Femur (tissue), 1 donor: ENCODE results near the gene CPXM1.
"Not testable (repeated sequence)": the region's sequence is repeated elsewhere in the genome, so short reads cannot be mapped to it uniquely, and the experiment has no call there.

ENCODE experiments used
- DNase-seq: peaks from one replicate; pipeline ENCODE4 v3.0.0-alpha.2; 2017

The CPXM1 gene

GRCh38 chr20:2799688-2800520, 523 bp downstream of the CPXM1 start:
- peak; percentile 58 for DNase-seq

- no peak for DNase-seq
Measured at GRCh38 chr20:2799271-2799670, 1.2 kb downstream of the CPXM1 start.

- peak; percentile 24 for DNase-seq
Measured at GRCh38 chr20:2798814-2799213, 1.6 kb downstream of the CPXM1 start.

- no peak for DNase-seq
Measured at GRCh38 chr20:2798095-2798805, 2.2 kb downstream of the CPXM1 start.

GRCh38 chr20:2797136-2797983, 3.1 kb downstream of the CPXM1 start:
- DNase-seq = no peak

GRCh38 chr20:2796011-2796660, 4.3 kb downstream of the CPXM1 start:
- DNase-seq = no peak

- DNase-seq = no peak
Measured at GRCh38 chr20:2795451-2795850, 5.0 kb downstream of the CPXM1 start.

GRCh38 chr20:2794866-2795447, 5.5 kb downstream of the CPXM1 start:
- no peak for DNase-seq

GRCh38 chr20:2794202-2794748, 6.2 kb downstream of the CPXM1 start:
- DNase-seq = no peak

GRCh38 chr20:2793471-2793870, 7.0 kb downstream of the CPXM1 start:
- no peak for DNase-seq

- no peak for DNase-seq
Measured at GRCh38 chr20:2783908-2784566, 16.4 kb downstream of the CPXM1 start.

GRCh38 chr20:2780948-2781347, 19.5 kb downstream of the CPXM1 start:
- no peak for DNase-seq

GRCh38 chr20:2778602-2779321, 21.7 kb downstream of the CPXM1 start:
- no peak for DNase-seq

- DNase-seq = no peak
Measured at GRCh38 chr20:2775139-2775538, 25.3 kb downstream of the CPXM1 start.

- DNase-seq = no peak
Measured at GRCh38 chr20:2773812-2774211, 26.6 kb downstream of the CPXM1 start.

- no peak for DNase-seq
Measured at GRCh38 chr20:2771631-2772080, 28.8 kb downstream of the CPXM1 start.

GRCh38 chr20:2770091-2770490, 30.3 kb downstream of the CPXM1 start:
- DNase-seq = not testable (repeated sequence)

GRCh38 chr20:2768632-2769015, 31.8 kb downstream of the CPXM1 start:
- DNase-seq = no peak

GRCh38 chr20:2767768-2768631, 32.4 kb downstream of the CPXM1 start:
- DNase-seq = peak; percentile 78

- no peak for DNase-seq
Measured at GRCh38 chr20:2763186-2763585, 37.2 kb downstream of the CPXM1 start.
